ENCODE measurements around the gene C6orf120.
A peak's percentile ranks its signal among the peaks of the same experiment; 100 is the strongest.

Gene C6orf120

DNA sequence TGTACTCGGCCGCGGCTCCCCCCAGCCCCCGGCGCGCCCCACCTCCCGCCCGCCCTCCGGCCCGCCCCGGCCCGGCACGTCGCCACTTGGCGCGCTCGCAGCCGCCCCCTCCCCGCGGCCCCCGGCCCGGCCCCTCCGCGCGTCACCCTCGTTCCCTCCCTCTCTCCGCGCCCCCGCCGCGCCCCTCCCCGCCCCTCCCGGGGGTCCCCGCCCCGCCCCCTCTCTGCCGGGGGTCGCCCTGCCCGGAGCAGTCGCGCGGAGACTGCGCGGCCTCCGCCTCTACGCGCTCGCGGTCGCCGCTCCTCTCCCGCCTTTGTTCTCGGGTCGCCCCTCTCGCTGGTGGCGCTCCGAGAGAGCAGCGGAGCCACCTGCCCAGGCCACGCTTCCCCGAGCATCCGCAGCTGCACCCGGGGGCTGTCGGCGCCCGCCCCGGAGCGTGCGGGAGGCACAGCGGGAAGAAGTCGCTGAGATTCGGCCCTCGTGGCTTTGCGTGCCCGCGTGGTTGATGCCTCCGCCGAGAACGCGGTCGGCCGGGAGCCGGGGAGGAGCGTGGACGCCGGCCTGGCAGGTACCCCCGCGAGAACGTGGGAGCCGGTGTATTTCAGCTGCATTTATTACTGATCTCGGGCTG lies 22.7 kb downstream of the C6orf120 start, which contains the start of gene PHF10:
Gene PHF10 (minus strand): TSS at position 7 of the 631 bp plus-strand sequence. CDS start 569 bp downstream, outside the sequence.
- peak within 1 kb of the TSS; percentile 93 to 99 for H3K27ac ChIP-seq
- TF ChIP-seq, protein P1, sequence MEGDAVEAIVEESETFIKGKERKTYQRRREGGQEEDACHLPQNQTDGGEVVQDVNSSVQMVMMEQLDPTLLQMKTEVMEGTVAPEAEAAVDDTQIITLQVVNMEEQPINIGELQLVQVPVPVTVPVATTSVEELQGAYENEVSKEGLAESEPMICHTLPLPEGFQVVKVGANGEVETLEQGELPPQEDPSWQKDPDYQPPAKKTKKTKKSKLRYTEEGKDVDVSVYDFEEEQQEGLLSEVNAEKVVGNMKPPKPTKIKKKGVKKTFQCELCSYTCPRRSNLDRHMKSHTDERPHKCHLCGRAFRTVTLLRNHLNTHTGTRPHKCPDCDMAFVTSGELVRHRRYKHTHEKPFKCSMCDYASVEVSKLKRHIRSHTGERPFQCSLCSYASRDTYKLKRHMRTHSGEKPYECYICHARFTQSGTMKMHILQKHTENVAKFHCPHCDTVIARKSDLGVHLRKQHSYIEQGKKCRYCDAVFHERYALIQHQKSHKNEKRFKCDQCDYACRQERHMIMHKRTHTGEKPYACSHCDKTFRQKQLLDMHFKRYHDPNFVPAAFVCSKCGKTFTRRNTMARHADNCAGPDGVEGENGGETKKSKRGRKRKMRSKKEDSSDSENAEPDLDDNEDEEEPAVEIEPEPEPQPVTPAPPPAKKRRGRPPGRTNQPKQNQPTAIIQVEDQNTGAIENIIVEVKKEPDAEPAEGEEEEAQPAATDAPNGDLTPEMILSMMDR (IDR thresholded peaks at IDR 0.05): no peak
- peak within 1 kb of the TSS; percentile 86 for H3K4me3 ChIP-seq
- peak; percentile 77 for DNase-seq (ENCODE audit: low spot score)

GRCh38 chr6:169725125-169726048 lies 23.5 kb downstream of the C6orf120 start:
- peak overlapping the region; percentile 84 to 99 for H3K27ac ChIP-seq
- DNase-seq (ENCODE audit: low spot score): peak; percentile 86
- TF ChIP-seq, protein P1 (IDR thresholded peaks at IDR 0.05): no peak
- H3K4me3 ChIP-seq: peak overlapping the region; percentile 86

GRCh38 chr6:169726049-169726400 lies 24.1 kb downstream of the C6orf120 start:
- no peak for DNase-seq (ENCODE audit: low spot score)
- TF ChIP-seq, protein P1 (IDR thresholded peaks at IDR 0.05): no peak
- H3K4me3 ChIP-seq: no peak overlapping the region
- no peak overlapping the region for H3K27ac ChIP-seq

- TF ChIP-seq, protein P1 (IDR thresholded peaks at IDR 0.05): no peak
- H3K27ac ChIP-seq: no peak overlapping the region
- DNase-seq (ENCODE audit: low spot score): no peak
- no peak overlapping the region for H3K4me3 ChIP-seq
Measured at GRCh38 chr6:169726963-169727362, 25.0 kb downstream of the C6orf120 start.

DNA sequence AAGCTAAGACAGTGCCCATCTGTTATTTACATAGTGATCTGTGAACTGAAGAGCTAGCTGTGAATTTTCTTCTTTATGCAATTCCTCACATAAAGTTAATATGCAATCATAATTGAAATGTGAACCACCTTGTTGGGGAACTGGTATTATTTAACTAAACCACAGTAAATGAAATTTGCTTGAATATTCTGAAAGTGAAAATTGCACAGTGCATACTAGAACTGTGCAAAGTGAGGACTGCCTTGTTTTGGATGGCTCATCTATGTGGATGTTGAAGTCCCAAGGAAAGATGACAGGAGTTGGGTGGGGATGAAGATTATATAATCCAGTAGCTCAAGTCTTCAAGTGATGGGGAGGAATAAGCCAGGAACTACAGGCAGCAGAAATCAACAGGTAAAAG lies 28.0 kb downstream of the C6orf120 start:
- H3K4me3 ChIP-seq: no peak overlapping the region
- DNase-seq (ENCODE audit: low spot score): no peak
- TF ChIP-seq, protein P1 (IDR thresholded peaks at IDR 0.05): no peak
- H3K27ac ChIP-seq: no peak overlapping the region

GRCh38 chr6:169738204-169738975 lies 36.5 kb downstream of the C6orf120 start:
- DNase-seq (ENCODE audit: low spot score): no peak
- H3K4me3 ChIP-seq: no peak overlapping the region
- TF ChIP-seq, protein P1 (IDR thresholded peaks at IDR 0.05): no peak
- no peak overlapping the region for H3K27ac ChIP-seq

Data from coronary artery (tissue), 2 donors.